ENCODE results near the gene TOMM20.

The TOMM20 gene

GRCh38 chr1:235078480-235079381 is 49.9 kb downstream of the TOMM20 start:
- TF ChIP-seq FOXP2 (optimal IDR thresholded peaks at IDR 0.05; ENCODE audit: control extremely low read depth, extremely low read length, insufficient read depth): no peak
- no peak for TF ChIP-seq EZH2 (IDR thresholded peaks at IDR 0.05)
- no peak for TF ChIP-seq POLR2AphosphoS5 (IDR thresholded peaks at IDR 0.05; ENCODE audit: borderline replicate concordance, low read depth, low read length)
- H3K27ac ChIP-seq: 0 out of 2 replicates have a peak overlapping the region, but pooled peaks have one; percentile 3
- H3K4me3 ChIP-seq: no peak overlapping the region
- no peak overlapping the region for H3K9ac ChIP-seq (ENCODE audit: insufficient read length)
- H3K36me3 ChIP-seq (ENCODE audit: insufficient read depth, low read length): no peaks in the 10 kb centered on the region
- no peak for DNase-seq (ENCODE audit: low read depth, low spot score)
- no peaks in the 10 kb centered on the region for H3K9me3 ChIP-seq (ENCODE audit: low read depth, low read length)

GRCh38 chr1:235077571-235078479 is 50.8 kb downstream of the TOMM20 start:
- H3K4me3 ChIP-seq: no peak overlapping the region
- no peak overlapping the region for H3K9ac ChIP-seq (ENCODE audit: insufficient read length)
- TF ChIP-seq EZH2 (IDR thresholded peaks at IDR 0.05) (no peak), FOXP2 (optimal IDR thresholded peaks at IDR 0.05; ENCODE audit: control extremely low read depth, extremely low read length, insufficient read depth) (no peak), POLR2AphosphoS5 (IDR thresholded peaks at IDR 0.05; ENCODE audit: borderline replicate concordance, low read depth, low read length) (no peak)
- H3K36me3 ChIP-seq (ENCODE audit: insufficient read depth, low read length): no peaks in the 10 kb centered on the region
- no peak for DNase-seq (ENCODE audit: low read depth, low spot score)
- H3K9me3 ChIP-seq (ENCODE audit: low read depth, low read length): no peaks in the 10 kb centered on the region
- H3K27ac ChIP-seq: peak overlapping the region; percentile 3; the same call in 1 of the 2 replicates

GRCh38 chr1:235077163-235077540 is 51.5 kb downstream of the TOMM20 start:
- no peak for TF ChIP-seq FOXP2 (optimal IDR thresholded peaks at IDR 0.05; ENCODE audit: control extremely low read depth, extremely low read length, insufficient read depth)
- Histone ChIP-seq H3K36me3 (ENCODE audit: insufficient read depth, low read length) (no peaks in the 10 kb centered on the region), H3K4me3 (no peak overlapping the region), H3K27ac (no peak overlapping the region), H3K9me3 (ENCODE audit: low read depth, low read length) (no peaks in the 10 kb centered on the region), H3K9ac (ENCODE audit: insufficient read length) (no peak overlapping the region)
- DNase-seq (ENCODE audit: low read depth, low spot score): no peak

- Histone ChIP-seq H3K9ac (ENCODE audit: insufficient read length) (no peak overlapping the region), H3K9me3 (ENCODE audit: low read depth, low read length) (no peaks in the 10 kb centered on the region), H3K36me3 (ENCODE audit: insufficient read depth, low read length) (no peaks in the 10 kb centered on the region), H3K27ac (no peak overlapping the region), H3K4me3 (no peak overlapping the region)
- no peak for DNase-seq (ENCODE audit: low read depth, low spot score)
- TF ChIP-seq FOXP2 (optimal IDR thresholded peaks at IDR 0.05; ENCODE audit: control extremely low read depth, extremely low read length, insufficient read depth) (no peak), POLR2AphosphoS5 (IDR thresholded peaks at IDR 0.05; ENCODE audit: borderline replicate concordance, low read depth, low read length) (no peak), EZH2 (IDR thresholded peaks at IDR 0.05) (no peak)
Measured at GRCh38 chr1:235076504-235077162, 52.0 kb downstream of the TOMM20 start.

- TF ChIP-seq FOXP2 (optimal IDR thresholded peaks at IDR 0.05; ENCODE audit: control extremely low read depth, extremely low read length, insufficient read depth) (no peak), POLR2AphosphoS5 (IDR thresholded peaks at IDR 0.05; ENCODE audit: borderline replicate concordance, low read depth, low read length) (no peak), EZH2 (IDR thresholded peaks at IDR 0.05) (no peak)
- H3K4me3 ChIP-seq: no peak overlapping the region
- H3K36me3 ChIP-seq (ENCODE audit: insufficient read depth, low read length): no peaks in the 10 kb centered on the region
- DNase-seq (ENCODE audit: low read depth, low spot score): no peak
- no peak overlapping the region for H3K27ac ChIP-seq
- H3K9ac ChIP-seq (ENCODE audit: insufficient read length): no peak overlapping the region
- no peaks in the 10 kb centered on the region for H3K9me3 ChIP-seq (ENCODE audit: low read depth, low read length)
Measured at GRCh38 chr1:235075777-235076308, 52.8 kb downstream of the TOMM20 start.

GRCh38 chr1:235075048-235075776 is 53.4 kb downstream of the TOMM20 start:
- TF ChIP-seq EZH2 (IDR thresholded peaks at IDR 0.05) (no peak), FOXP2 (optimal IDR thresholded peaks at IDR 0.05; ENCODE audit: control extremely low read depth, extremely low read length, insufficient read depth) (no peak), POLR2AphosphoS5 (IDR thresholded peaks at IDR 0.05; ENCODE audit: borderline replicate concordance, low read depth, low read length) (no peak)
- H3K27ac ChIP-seq: no peak overlapping the region
- no peak for DNase-seq (ENCODE audit: low read depth, low spot score)
- H3K9me3 ChIP-seq (ENCODE audit: low read depth, low read length): no peaks in the 10 kb centered on the region
- no peak overlapping the region for H3K4me3 ChIP-seq
- no peaks in the 10 kb centered on the region for H3K36me3 ChIP-seq (ENCODE audit: insufficient read depth, low read length)
- H3K9ac ChIP-seq (ENCODE audit: insufficient read length): no peak overlapping the region

- Histone ChIP-seq H3K36me3 (ENCODE audit: insufficient read depth, low read length) (no peaks in the 10 kb centered on the region), H3K9me3 (ENCODE audit: low read depth, low read length) (no peaks in the 10 kb centered on the region), H3K9ac (ENCODE audit: insufficient read length) (no peak overlapping the region), H3K27ac (peak overlapping the region; percentile 60; the same call in 1 of the 2 replicates), H3K4me3 (no peak overlapping the region)
- no peak for DNase-seq (ENCODE audit: low read depth, low spot score)
- TF ChIP-seq FOXP2 (optimal IDR thresholded peaks at IDR 0.05; ENCODE audit: control extremely low read depth, extremely low read length, insufficient read depth) (no peak), POLR2AphosphoS5 (IDR thresholded peaks at IDR 0.05; ENCODE audit: borderline replicate concordance, low read depth, low read length) (no peak), EZH2 (IDR thresholded peaks at IDR 0.05) (no peak)
Measured at GRCh38 chr1:235074523-235075047, 54.1 kb downstream of the TOMM20 start.

Measured in SK-N-MC (cell line).